Testis (tissue), 3 donors: ENCODE measurements around the gene OSCAR. TPM values are rescaled to one million over a fixed set of nuclear protein-coding genes. Genes with fewer than 3 reads are reported as not detected.

ENCODE experiments used
- DNase-seq: peaks from one replicate; pipeline ENCODE4 v3.0.0-alpha.2; 2019
- H3K27ac ChIP-seq, 2 donors: fragments of 200-600 bp; sonication (generic); one replicate each; pipeline ENCODE4 v1.5.1; 2019
- H3K27me3 ChIP-seq: fragments of 200-600 bp; sonication (generic); one replicate; pipeline ENCODE4 v1.5.1; 2019
- H3K36me3 ChIP-seq: fragments of 200-600 bp; sonication (generic); one replicate; pipeline ENCODE4 v1.5.1; 2017; ENCODE audit warnings: low read depth; ENCODE audit errors: missing control alignments
- H3K4me1 ChIP-seq: fragments of 200-600 bp; sonication (generic); one replicate; pipeline ENCODE4 v1.5.1; 2019
- H3K4me3 ChIP-seq, 2 donors: fragments of 200-600 bp; sonication (generic); one replicate each; pipeline ENCODE4 v1.5.1; 2017 to 2019
- H3K9me3 ChIP-seq: fragments of 200-600 bp; sonication (generic); one replicate; pipeline ENCODE4 v1.5.1; 2017
- CTCF ChIP-seq, 3 experiments: fragments of 450-650 bp in 2 of 3; fragments of 200-600 bp in 1 of 3; sonication (generic) in 1 of 3; IDR thresholded peaks; one replicate each; pipeline ENCODE4 v1.5.1; 2016 to 2019; ENCODE audit warnings: antibody characterized with exemption in 3 of 3, mild to moderate bottlenecking in 2 of 3, moderate library complexity in 1 of 3
- POLR2A ChIP-seq: fragments of 450-650 bp; IDR thresholded peaks from one replicate; pipeline ENCODE4 v1.6.1; 2017; ENCODE audit warnings: antibody characterized with exemption, mild to moderate bottlenecking, moderate library complexity
- WGBS, 2 donors: methylation state at CpG; one replicate each; pipeline ENCODE4 v1.1.5; 2018; 5-methylcytosine and 5-hydroxymethylcytosine counted together
- intact Hi-C: fragments of 100-400 bp; cut with DNase I; formaldehyde crosslinking; loops from one replicate; pipeline ENCODE4 v1.15.1; 2023; ENCODE audit warnings: low total_unique reads
- polyA plus RNA-seq: library from polyadenylated mRNA; stranded (reverse); fragments of 350-450 nt; fragmentation: Illumina TruSeq; extraction: RNeasy Lipid Tissue Mini Kit (QIAGEN cat#74804); gene quantifications from one replicate; pipeline ENCODE4 v1.2.3, GENCODE V29; 2014; ENCODE audit warnings: low read depth, low replicate concordance; ENCODE audit not compliant: insufficient read depth
- total RNA-seq, 2 donors: library from RNA; depleted of rRNA; stranded (reverse); fragments of >200 nt; gene quantifications; one replicate each; pipeline ENCODE4 v1.2.3, GENCODE V29; 2016

Gene OSCAR
- total and polyA plus RNA-seq, 3 donors from 2014 or later = 1.2 to 1.7 (median 1.7) TPM

GRCh38 chr19:54145541-54146158 lies 45.0 kb upstream of the OSCAR start:
- H3K27ac ChIP-seq = no peak overlapping the region
- H3K4me3 ChIP-seq = no peak overlapping the region
- 89 to 92% methylated on average over 14 to 28 of the region's 28 CpGs for WGBS, 2 donors
- no peaks in the 10 kb centered on the region for H3K4me1 ChIP-seq
- no peak for DNase-seq
- H3K36me3 ChIP-seq = no peaks in the 10 kb centered on the region
- no peaks in the 10 kb centered on the region for H3K9me3 ChIP-seq
- intact Hi-C loops = no loop called here
- H3K27me3 ChIP-seq = no peaks in the 10 kb centered on the region
- no peak for TF ChIP-seq POLR2A
- no peak for TF ChIP-seq CTCF (IDR thresholded peaks at IDR 0.05)

- Histone ChIP-seq H3K4me1 (peaks cover 12% of the 10 kb centered on the region), H3K9me3 (no peaks in the 10 kb centered on the region), H3K4me3 (no peak overlapping the region), H3K27ac (no peak overlapping the region), H3K36me3 (no peaks in the 10 kb centered on the region), H3K27me3 (no peaks in the 10 kb centered on the region)
- intact Hi-C loops = no loop called here
- TF ChIP-seq CTCF (IDR thresholded peaks at IDR 0.05) = no peak
- no peak for TF ChIP-seq POLR2A
- DNase-seq = no peak
- 86 to 90% methylated on average over 6 to 7 of the region's 7 CpGs for WGBS, 2 donors
These were observed 41.7 kb upstream of the OSCAR start for GRCh38 chr19:54142166-54142780.

GRCh38 chr19:54141356-54141755 lies 40.8 kb upstream of the OSCAR start:
- Histone ChIP-seq H3K36me3 (no peaks in the 10 kb centered on the region), H3K27ac (no peak overlapping the region), H3K9me3 (no peaks in the 10 kb centered on the region), H3K4me1 (peaks cover 13% of the 10 kb centered on the region), H3K27me3 (no peaks in the 10 kb centered on the region), H3K4me3 (no peak overlapping the region)
- intact Hi-C loops = no loop called here
- no peak for DNase-seq
- no peak for TF ChIP-seq POLR2A
- TF ChIP-seq CTCF (IDR thresholded peaks at IDR 0.05) = no peak
- 87 to 91% methylated on average over 3 of the region's 3 CpGs for WGBS, 2 donors

GRCh38 chr19:54138489-54139256 lies 38.1 kb upstream of the OSCAR start:
- no peaks in the 10 kb centered on the region for H3K9me3 ChIP-seq
- H3K4me3 ChIP-seq = peak overlapping the region; percentile 72 to 99
- TF ChIP-seq POLR2A = no peak
- TF ChIP-seq CTCF (IDR thresholded peaks at IDR 0.05) = no peak
- no peaks in the 10 kb centered on the region for H3K36me3 ChIP-seq
- H3K4me1 ChIP-seq = peaks cover 20% of the 10 kb centered on the region
- no peaks in the 10 kb centered on the region for H3K27me3 ChIP-seq
- DNase-seq = no peak
- 13 to 27% methylated on average over 6 to 31 of the region's 31 CpGs for WGBS, 2 donors
- intact Hi-C loops = no loop called here
- peak overlapping the region; percentile 96 to 97 for H3K27ac ChIP-seq
